Spleen (tissue), 7 donors: ENCODE results near the gene CHID1.

Source experiments
- CTCF ChIP-seq, 11 experiments: fragments of 200-600 bp in 7 of 11; fragments of 450-650 bp in 4 of 11; sonication (generic) in 4 of 11; IDR thresholded peaks in 8 of 11; conservative IDR thresholded peaks in 3 of 11; 1 replicate in 7 of 11; 2 replicates in 4 of 11; pipeline versions ENCODE4 v1.4.0 to v1.8.0; 2016 to 2021; ENCODE audit warnings: antibody characterized with exemption in 11 of 11, inconsistent platforms in 4 of 11, mild to moderate bottlenecking in 1 of 11
- POLR2A ChIP-seq, 3 donors: fragments of 450-650 bp; IDR thresholded peaks; one replicate each; pipeline ENCODE4 v1.5.1; 2017; ENCODE audit warnings: antibody characterized with exemption in 3 of 3, mild to moderate bottlenecking in 1 of 3
- POLR2AphosphoS5 ChIP-seq, 3 donors: sonication (generic); formaldehyde crosslinking; IDR thresholded peaks; one replicate each; pipeline ENCODE4 v1.5.1; 2017; ENCODE audit warnings: antibody characterized with exemption in 3 of 3
- donor health status: DM: no; HTN: no; CAD: no; lungs with moderate emphysema.
- donor health status: DM: no; HTN: no; CAD: no.
- donor health status: DM: no; HTN: no; CAD: no.

- TF ChIP-seq CTCF (IDR thresholded peaks at IDR 0.05 in 8 of 11, conservative IDR thresholded peaks at IDR 0.05 in 3 of 11): no peak
- peak; percentile 31 to 74 (median 71) for TF ChIP-seq POLR2AphosphoS5 (IDR thresholded peaks at IDR 0.05)
- TF ChIP-seq POLR2A (IDR thresholded peaks at IDR 0.05): no peak
These were observed 89.7 kb downstream of the CHID1 start for GRCh38 chr11:820655-821511.
